GM10266 (cell line): ENCODE measurements around the gene ATP9A.

ENCODE experiments used
- DNase-seq: peaks from one replicate; pipeline ENCODE4 v3.0.0; 2012; ENCODE audit errors: extremely low spot score
- TF ChIP-seq, protein P1 (sequence below): IDR thresholded peaks from 2 replicates; pipeline ENCODE4 v1.5.1; 2012; ENCODE audit warnings: mild to moderate bottlenecking, low read depth; ENCODE audit not compliant: control insufficient read depth, insufficient read depth; ENCODE audit errors: missing control alignments

ATP9A gene

DNA sequence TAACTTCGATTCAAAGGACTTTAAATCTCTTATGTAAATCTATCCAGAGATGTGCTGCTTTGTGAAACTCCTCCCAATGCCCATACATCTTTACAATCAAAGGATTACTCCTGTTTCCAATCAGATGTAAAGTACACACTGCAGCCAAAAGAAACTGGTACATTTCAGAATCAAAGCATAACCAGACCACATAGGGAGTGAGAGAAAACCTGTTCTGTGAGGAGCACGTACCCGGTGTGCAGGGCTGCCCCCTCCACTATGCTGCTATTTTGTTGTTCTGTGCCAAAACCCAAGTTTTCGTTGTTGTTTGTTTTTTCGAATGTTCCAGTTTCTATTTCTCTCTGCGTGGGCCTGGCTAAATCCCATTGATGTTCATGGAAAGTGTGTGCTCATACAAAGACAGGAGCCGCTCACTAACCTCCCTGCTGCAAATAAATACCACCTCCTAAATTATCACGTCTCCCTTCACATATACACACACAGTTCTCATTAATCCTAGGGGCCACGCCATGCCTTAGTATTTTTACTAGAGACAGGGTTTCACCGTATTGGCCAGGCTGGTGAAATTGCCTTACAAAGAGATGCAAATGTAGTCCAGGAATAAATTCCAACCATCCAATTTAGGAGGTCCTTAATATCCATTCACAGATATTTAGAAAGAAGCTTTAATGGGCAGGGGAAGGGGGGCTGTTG lies 52.9 kb downstream of the ATP9A start:
- TF ChIP-seq, protein P1, sequence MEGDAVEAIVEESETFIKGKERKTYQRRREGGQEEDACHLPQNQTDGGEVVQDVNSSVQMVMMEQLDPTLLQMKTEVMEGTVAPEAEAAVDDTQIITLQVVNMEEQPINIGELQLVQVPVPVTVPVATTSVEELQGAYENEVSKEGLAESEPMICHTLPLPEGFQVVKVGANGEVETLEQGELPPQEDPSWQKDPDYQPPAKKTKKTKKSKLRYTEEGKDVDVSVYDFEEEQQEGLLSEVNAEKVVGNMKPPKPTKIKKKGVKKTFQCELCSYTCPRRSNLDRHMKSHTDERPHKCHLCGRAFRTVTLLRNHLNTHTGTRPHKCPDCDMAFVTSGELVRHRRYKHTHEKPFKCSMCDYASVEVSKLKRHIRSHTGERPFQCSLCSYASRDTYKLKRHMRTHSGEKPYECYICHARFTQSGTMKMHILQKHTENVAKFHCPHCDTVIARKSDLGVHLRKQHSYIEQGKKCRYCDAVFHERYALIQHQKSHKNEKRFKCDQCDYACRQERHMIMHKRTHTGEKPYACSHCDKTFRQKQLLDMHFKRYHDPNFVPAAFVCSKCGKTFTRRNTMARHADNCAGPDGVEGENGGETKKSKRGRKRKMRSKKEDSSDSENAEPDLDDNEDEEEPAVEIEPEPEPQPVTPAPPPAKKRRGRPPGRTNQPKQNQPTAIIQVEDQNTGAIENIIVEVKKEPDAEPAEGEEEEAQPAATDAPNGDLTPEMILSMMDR: no peak
- DNase-seq: no peak

DNA sequence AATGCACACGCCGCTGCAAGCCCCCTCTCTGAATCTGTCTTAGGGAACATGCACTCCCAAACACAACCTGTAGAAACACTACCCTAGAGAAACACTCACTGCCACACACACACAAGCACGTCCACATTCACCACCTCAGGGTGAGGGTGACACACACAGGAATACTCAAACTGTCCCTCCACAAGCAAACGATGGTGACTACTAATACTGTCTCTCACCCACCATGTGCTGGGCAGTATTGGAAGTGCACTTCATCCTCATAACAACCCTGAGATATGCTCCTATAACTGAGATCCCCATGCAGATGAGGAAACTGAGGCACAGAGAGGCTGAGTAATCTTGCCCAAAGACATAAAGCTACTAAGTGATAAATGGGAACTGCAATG lies 55.0 kb downstream of the ATP9A start:
- DNase-seq: no peak

DNA sequence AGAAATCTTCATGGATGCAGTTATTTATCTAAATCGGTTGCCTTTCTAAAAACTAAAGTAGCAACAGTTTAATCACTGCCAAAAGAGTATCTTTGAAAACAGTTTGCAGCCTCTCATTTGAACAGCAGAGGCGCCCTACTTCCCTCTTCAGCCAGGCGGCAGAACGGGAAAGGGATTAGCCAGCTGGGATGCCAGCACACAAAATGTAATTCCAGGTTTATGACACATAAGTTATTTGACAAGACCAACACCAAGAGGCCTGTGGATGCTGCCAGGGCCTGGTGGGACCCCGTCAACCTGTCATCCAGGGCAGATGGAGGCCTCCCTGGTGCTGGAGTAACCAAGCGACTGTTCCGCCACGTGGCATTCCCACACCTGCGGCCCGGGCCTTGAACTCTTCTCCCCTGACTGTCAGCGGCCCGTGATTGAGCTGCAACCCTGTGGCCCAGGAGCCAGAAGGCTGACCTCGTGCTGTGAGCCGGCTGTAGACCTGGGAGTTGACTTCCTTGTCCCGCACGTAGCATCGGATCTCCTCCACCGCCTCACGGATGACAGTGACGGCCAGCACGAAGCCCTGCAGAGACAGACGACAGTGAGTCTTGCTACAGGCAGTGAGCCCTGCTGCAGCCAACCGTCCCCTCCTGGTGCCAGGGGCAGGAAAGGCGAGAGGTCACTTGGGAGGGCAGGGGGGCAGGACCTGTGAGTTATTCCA lies 55.5 kb downstream of the ATP9A start:
- DNase-seq: no peak
- TF ChIP-seq, protein P1: no peak

More for the DNA sequence above, 55.0 kb downstream of the ATP9A start:
- TF ChIP-seq, protein P1: no peak

DNA sequence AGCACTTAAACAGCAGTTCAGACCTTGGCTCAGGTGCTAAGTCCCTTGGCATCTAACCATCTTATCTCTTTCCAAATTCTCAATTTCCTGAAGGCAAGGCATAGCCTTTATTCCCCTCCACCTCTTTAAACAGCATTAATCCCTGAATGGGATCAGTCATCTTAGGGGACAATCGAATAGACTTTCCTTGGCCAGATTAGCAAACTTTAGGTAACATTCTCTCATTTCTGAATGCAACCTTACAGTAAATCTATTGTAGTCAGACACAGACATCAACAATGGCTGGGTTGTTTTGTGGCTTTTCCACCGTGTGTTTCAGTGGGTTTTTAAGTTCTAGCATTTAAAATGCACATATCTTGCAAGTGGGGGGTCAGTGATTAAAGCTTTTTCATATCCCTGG lies 56.8 kb downstream of the ATP9A start:
- TF ChIP-seq, protein P1: no peak
- DNase-seq: no peak

DNA sequence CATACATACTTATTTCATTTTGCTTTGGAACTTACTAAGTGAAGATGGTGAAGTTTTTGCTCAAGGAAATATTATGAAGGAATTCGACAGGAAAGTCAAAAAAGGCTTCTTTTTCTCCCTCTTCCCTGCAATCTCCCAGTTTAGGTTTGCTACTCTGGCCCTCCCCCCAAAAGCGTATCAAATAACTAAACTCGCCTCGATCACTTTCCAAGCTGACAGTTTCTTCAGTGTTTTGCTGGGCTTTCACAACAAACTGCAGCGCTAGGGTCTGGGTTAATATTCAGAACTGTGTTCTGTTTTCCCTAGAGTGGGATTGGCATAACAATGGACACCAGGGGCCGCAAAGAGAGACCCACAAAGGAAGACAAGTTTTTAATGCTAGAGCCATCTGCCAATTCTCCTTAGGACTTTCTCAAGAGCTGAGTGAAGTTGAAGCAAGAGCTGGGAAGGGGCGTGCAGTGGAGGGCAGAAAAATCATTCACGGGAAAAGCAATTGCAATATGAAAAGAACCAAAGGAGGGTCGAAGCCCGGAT lies 57.8 kb downstream of the ATP9A start:
- TF ChIP-seq, protein P1: no peak
- DNase-seq: no peak

DNA sequence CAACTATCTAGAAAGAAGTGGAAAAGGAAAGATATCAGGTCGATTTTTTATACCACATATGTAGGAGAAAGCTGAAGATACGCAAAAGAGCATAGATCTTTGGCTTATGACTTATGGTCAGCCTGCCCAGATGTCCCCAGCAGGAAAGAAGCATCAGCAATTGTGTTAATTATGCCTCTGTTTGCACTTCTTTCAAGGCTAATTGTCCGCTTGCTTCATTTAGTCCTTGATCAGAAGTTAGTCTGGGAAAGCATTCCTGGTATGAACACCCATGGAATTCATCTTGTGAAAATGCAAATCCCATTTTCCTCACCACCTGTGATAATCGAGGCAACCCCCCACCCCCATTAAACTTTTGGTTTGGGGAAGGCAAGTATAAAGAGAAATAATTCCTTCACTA lies 62.8 kb downstream of the ATP9A start:
- TF ChIP-seq, protein P1: no peak
- DNase-seq: no peak

DNA sequence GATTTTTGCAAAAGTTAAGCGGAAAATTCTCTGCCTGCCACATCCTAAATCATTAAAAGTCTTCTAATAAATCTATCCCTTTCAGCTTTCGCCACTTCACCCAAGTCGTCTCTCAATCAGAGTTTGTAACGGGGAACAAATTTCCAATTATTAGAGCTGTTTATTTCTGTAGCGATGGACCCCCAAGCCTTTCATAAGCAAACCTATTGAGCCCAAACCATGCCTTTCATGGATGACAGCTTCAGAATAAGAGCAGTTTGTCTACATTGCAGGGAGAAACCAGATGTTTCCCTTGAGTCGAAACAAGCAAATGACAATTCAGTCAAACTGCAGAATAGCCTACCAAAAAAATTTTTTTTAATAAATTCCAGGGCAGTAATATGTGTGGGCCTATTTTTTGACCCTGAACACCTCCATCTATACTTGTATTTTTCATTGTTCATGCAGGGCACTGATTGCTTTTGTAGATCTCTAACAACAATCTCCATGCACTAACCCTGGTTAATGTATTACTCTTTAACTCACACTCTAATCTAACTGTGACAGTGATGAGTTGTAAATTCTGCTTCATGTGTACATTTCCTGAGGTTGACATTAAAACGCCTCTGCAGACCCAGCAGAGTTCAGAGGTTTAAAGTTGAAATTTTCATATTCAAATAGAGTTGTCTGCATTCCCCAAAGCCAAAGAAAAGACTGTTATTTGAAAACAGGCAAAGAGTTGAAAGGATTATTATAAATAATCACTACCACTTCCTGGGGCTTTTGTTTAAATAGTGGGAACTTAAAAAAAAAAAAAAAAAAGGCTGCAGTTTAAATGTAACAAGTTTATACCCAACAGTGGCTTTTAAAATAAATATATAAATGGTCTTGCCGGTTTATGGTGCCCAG lies 64.5 kb downstream of the ATP9A start:
- TF ChIP-seq, protein P1: no peak
- no peak for DNase-seq
